WTC11 (cell line): Measurements from ENCODE around the gene VEZF1. TPM values are rescaled to one million over a fixed set of nuclear protein-coding genes. Genes with fewer than 3 reads are reported as not detected.

Source experiments
- EMX1 ChIP-seq: fragments of 250-450 bp; sonication (Bioruptor Pico); IDR thresholded peaks from 2 replicates; pipeline ENCODE4 v1.8.0; 2021; ENCODE audit warnings: mild to moderate bottlenecking
- FOXP1 ChIP-seq: sonication (generic); formaldehyde crosslinking; IDR thresholded peaks from 2 replicates; pipeline ENCODE4 v1.8.0; 2022; ENCODE audit warnings: missing genetic modification reagents, mild to moderate bottlenecking, moderate library complexity, borderline replicate concordance
- JAZF1 ChIP-seq: fragments of 250-450 bp; sonication (Bioruptor Pico); IDR thresholded peaks from 2 replicates; pipeline ENCODE4 v1.9.0; 2021; ENCODE audit warnings: moderate library complexity, mild to moderate bottlenecking, inconsistent platforms
- MYBL2 ChIP-seq: sonication (generic); formaldehyde crosslinking; IDR thresholded peaks from 2 replicates; pipeline ENCODE4 v1.8.1; 2023; ENCODE audit warnings: mild to moderate bottlenecking, moderate library complexity, missing genetic modification reagents
- NFYB ChIP-seq: sonication (generic); formaldehyde crosslinking; conservative IDR thresholded peaks from 2 replicates; pipeline ENCODE4 v1.8.0; 2022; ENCODE audit warnings: low read depth, missing genetic modification reagents
- NR1H2 ChIP-seq: sonication (generic); formaldehyde crosslinking; IDR thresholded peaks from 2 replicates; pipeline ENCODE4 v1.9.0; 2021; ENCODE audit warnings: mild to moderate bottlenecking, moderate library complexity, missing genetic modification reagents
- RORB ChIP-seq: fragments of 250-450 bp; sonication (Bioruptor Pico); IDR thresholded peaks from 2 replicates; pipeline ENCODE4 v1.9.0; 2021; ENCODE audit warnings: mild to moderate bottlenecking
- ZNF138 ChIP-seq: sonication (generic); formaldehyde crosslinking; conservative IDR thresholded peaks from 2 replicates; pipeline ENCODE4 v1.8.1; 2022; ENCODE audit warnings: mild to moderate bottlenecking, moderate library complexity, missing genetic modification reagents
- ZNF219 ChIP-seq: sonication (generic); formaldehyde crosslinking; IDR thresholded peaks from 2 replicates; pipeline ENCODE4 v1.8.0; 2023; ENCODE audit warnings: missing genetic modification reagents, mild to moderate bottlenecking, borderline replicate concordance
- ZNF232 ChIP-seq: sonication (generic); formaldehyde crosslinking; IDR thresholded peaks from 2 replicates; pipeline ENCODE4 v1.8.0; 2022; ENCODE audit warnings: mild to moderate bottlenecking, missing genetic modification reagents
- ZNF263 ChIP-seq: sonication (generic); formaldehyde crosslinking; IDR thresholded peaks from 2 replicates; pipeline ENCODE4 v1.8.1; 2022; ENCODE audit warnings: low read depth, mild to moderate bottlenecking, moderate library complexity, missing genetic modification reagents
- ZNF416 ChIP-seq: fragments of 250-450 bp; sonication (Bioruptor Pico); IDR thresholded peaks from 2 replicates; pipeline ENCODE4 v1.9.0; 2021; ENCODE audit warnings: mild to moderate bottlenecking, inconsistent platforms
- total RNA-seq: library from RNA; stranded (reverse); gene quantifications from 3 replicates; pipeline ENCODE4 v1.2.3, GENCODE V29; 2021
- TF ChIP-seq, protein P1 (sequence below): sonication (generic); formaldehyde crosslinking; IDR thresholded peaks from 2 replicates; pipeline ENCODE4 v1.8.1; 2022; ENCODE audit warnings: low read depth, mild to moderate bottlenecking, moderate library complexity, missing genetic modification reagents, borderline replicate concordance
- TF ChIP-seq, protein P2 (sequence below): fragments of 250-450 bp; sonication (Bioruptor Pico); IDR thresholded peaks from 2 replicates; pipeline ENCODE4 v1.8.0; 2021; ENCODE audit warnings: mild to moderate bottlenecking
- TF ChIP-seq, protein P3 (sequence below): fragments of 250-450 bp; sonication (Bioruptor Pico); IDR thresholded peaks from 2 replicates; pipeline ENCODE4 v1.9.0; 2021; ENCODE audit warnings: mild to moderate bottlenecking, borderline replicate concordance
- TF ChIP-seq, protein P4 (sequence below): fragments of 250-450 bp; sonication (Bioruptor Pico); conservative IDR thresholded peaks from 2 replicates; pipeline ENCODE4 v1.9.0; 2021; ENCODE audit warnings: mild to moderate bottlenecking
- TF ChIP-seq, protein P5 (sequence below): fragments of 200-600 bp; IDR thresholded peaks from 2 replicates; pipeline ENCODE4 v1.8.0; 2022; ENCODE audit warnings: antibody characterized with exemption
- TF ChIP-seq, protein P6 (sequence below): fragments of 250-450 bp; sonication (Bioruptor Pico); IDR thresholded peaks from 2 replicates; pipeline ENCODE4 v1.9.0; 2021; ENCODE audit warnings: mild to moderate bottlenecking
- TF ChIP-seq, protein P7 (sequence below): sonication (generic); formaldehyde crosslinking; IDR thresholded peaks from 2 replicates; pipeline ENCODE4 v1.8.0; 2023; ENCODE audit warnings: missing genetic modification reagents, mild to moderate bottlenecking, borderline replicate concordance

The VEZF1 gene
- total RNA-seq, 1 experiment from 2014 or later = 43.3 TPM

DNA sequence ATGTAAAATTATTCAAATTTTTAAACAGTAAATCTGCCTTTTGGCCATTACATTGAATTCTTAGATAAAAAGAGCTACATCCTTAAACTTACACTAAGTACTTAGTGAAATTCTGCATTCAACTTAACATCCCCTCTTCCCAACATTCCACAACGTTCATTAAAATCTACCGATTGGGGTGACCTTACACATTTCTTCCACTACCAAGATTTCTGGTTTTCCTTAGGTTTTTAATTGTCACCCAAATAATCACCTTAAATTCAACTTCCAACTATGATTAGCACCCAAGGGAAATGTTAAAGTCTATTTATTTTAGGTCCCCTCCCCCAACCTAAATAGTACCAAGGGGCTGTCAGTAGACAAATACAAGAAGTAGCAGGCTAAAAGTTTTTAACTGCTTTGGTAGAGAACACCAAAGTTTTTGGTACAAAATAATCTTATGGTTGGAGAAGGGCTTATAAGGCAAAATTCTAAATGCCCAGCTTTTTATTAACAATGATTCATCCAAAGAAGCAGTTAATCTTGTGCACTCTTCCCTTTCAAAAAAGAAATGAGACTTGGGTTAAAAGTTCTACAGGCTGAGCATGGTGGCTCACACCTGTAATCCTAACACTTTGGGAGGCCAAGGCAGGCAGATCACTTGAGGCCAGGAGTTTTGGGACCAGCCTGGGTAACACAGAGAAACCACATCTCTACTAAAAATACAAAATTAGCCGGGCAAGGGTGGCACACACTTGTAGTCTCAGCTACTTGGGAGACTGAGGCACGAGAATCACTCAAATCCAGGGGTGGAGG is 14.3 kb upstream of the VEZF1 start (continued):
- TF ChIP-seq, protein P1, sequence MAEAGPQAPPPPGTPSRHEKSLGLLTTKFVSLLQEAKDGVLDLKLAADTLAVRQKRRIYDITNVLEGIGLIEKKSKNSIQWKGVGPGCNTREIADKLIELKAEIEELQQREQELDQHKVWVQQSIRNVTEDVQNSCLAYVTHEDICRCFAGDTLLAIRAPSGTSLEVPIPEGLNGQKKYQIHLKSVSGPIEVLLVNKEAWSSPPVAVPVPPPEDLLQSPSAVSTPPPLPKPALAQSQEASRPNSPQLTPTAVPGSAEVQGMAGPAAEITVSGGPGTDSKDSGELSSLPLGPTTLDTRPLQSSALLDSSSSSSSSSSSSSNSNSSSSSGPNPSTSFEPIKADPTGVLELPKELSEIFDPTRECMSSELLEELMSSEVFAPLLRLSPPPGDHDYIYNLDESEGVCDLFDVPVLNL (CRISPR knock-in tag) = no peak
- TF ChIP-seq ZNF416 (CRISPR knock-in tag) = peak; percentile 64; the same call in 1 of the 2 replicates
- TF ChIP-seq NFYB (CRISPR knock-in tag) = no peak
- TF ChIP-seq, protein P2, sequence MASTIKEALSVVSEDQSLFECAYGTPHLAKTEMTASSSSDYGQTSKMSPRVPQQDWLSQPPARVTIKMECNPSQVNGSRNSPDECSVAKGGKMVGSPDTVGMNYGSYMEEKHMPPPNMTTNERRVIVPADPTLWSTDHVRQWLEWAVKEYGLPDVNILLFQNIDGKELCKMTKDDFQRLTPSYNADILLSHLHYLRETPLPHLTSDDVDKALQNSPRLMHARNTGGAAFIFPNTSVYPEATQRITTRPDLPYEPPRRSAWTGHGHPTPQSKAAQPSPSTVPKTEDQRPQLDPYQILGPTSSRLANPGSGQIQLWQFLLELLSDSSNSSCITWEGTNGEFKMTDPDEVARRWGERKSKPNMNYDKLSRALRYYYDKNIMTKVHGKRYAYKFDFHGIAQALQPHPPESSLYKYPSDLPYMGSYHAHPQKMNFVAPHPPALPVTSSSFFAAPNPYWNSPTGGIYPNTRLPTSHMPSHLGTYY (CRISPR knock-in tag) = 0 out of 2 replicates have a peak, but pooled peaks have one; percentile 2
- no peak for TF ChIP-seq MYBL2 (CRISPR knock-in tag)
- no peak for TF ChIP-seq RORB (CRISPR knock-in tag)
- TF ChIP-seq, protein P3, sequence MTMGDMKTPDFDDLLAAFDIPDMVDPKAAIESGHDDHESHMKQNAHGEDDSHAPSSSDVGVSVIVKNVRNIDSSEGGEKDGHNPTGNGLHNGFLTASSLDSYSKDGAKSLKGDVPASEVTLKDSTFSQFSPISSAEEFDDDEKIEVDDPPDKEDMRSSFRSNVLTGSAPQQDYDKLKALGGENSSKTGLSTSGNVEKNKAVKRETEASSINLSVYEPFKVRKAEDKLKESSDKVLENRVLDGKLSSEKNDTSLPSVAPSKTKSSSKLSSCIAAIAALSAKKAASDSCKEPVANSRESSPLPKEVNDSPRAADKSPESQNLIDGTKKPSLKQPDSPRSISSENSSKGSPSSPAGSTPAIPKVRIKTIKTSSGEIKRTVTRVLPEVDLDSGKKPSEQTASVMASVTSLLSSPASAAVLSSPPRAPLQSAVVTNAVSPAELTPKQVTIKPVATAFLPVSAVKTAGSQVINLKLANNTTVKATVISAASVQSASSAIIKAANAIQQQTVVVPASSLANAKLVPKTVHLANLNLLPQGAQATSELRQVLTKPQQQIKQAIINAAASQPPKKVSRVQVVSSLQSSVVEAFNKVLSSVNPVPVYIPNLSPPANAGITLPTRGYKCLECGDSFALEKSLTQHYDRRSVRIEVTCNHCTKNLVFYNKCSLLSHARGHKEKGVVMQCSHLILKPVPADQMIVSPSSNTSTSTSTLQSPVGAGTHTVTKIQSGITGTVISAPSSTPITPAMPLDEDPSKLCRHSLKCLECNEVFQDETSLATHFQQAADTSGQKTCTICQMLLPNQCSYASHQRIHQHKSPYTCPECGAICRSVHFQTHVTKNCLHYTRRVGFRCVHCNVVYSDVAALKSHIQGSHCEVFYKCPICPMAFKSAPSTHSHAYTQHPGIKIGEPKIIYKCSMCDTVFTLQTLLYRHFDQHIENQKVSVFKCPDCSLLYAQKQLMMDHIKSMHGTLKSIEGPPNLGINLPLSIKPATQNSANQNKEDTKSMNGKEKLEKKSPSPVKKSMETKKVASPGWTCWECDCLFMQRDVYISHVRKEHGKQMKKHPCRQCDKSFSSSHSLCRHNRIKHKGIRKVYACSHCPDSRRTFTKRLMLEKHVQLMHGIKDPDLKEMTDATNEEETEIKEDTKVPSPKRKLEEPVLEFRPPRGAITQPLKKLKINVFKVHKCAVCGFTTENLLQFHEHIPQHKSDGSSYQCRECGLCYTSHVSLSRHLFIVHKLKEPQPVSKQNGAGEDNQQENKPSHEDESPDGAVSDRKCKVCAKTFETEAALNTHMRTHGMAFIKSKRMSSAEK (CRISPR knock-in tag) = no peak
- TF ChIP-seq ZNF138 (CRISPR knock-in tag) = no peak
- TF ChIP-seq FOXP1 (CRISPR knock-in tag) = no peak
- no peak for TF ChIP-seq ZNF219 (CRISPR knock-in tag)
- TF ChIP-seq, protein P4, sequence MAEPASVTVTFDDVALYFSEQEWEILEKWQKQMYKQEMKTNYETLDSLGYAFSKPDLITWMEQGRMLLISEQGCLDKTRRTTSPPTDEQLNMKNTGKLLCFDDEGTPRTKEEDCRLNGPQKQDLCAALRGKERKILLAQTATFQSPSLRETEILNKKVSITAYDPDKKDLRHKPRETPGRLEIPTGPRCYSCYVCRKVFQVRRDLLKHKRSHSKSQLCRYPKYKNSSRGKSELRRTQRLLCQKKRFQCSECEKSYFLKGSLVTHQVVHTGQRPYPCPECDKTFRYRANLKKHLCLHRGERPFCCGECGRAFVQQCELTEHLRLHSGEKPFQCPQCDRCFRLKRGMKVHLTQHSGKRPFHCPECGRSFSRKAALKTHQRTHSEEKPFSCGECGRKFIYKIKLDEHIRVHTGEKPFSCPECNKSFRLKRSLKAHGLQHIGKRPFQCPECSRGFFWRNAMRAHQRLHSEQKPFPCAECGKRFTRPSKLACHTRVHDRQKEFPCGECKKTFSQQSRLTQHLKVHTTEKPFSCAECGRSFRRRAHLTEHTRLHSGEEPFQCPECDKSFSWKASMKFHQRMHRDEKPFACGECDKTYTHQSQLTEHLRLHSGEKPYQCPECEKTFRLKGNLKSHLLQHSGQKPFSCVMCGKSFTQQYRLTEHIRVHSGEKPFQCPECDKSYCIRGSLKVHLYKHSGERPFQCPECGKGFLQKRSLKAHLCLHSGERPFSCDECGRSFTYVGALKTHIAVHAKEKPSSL (CRISPR knock-in tag) = 0 out of 2 replicates have a peak, but pooled peaks have one; percentile 38
- TF ChIP-seq, protein P5, sequence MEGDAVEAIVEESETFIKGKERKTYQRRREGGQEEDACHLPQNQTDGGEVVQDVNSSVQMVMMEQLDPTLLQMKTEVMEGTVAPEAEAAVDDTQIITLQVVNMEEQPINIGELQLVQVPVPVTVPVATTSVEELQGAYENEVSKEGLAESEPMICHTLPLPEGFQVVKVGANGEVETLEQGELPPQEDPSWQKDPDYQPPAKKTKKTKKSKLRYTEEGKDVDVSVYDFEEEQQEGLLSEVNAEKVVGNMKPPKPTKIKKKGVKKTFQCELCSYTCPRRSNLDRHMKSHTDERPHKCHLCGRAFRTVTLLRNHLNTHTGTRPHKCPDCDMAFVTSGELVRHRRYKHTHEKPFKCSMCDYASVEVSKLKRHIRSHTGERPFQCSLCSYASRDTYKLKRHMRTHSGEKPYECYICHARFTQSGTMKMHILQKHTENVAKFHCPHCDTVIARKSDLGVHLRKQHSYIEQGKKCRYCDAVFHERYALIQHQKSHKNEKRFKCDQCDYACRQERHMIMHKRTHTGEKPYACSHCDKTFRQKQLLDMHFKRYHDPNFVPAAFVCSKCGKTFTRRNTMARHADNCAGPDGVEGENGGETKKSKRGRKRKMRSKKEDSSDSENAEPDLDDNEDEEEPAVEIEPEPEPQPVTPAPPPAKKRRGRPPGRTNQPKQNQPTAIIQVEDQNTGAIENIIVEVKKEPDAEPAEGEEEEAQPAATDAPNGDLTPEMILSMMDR = no peak
- TF ChIP-seq, protein P6, sequence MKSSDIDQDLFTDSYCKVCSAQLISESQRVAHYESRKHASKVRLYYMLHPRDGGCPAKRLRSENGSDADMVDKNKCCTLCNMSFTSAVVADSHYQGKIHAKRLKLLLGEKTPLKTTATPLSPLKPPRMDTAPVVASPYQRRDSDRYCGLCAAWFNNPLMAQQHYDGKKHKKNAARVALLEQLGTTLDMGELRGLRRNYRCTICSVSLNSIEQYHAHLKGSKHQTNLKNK (CRISPR knock-in tag) = no peak
- TF ChIP-seq ZNF263 (CRISPR knock-in tag) = no peak
- no peak for TF ChIP-seq NR1H2 (CRISPR knock-in tag)
- TF ChIP-seq ZNF232 (CRISPR knock-in tag) = no peak
- TF ChIP-seq EMX1 (CRISPR knock-in tag) = peak; percentile 55; the same call in 1 of the 2 replicates
- no peak for TF ChIP-seq JAZF1 (CRISPR knock-in tag)
- TF ChIP-seq, protein P7, sequence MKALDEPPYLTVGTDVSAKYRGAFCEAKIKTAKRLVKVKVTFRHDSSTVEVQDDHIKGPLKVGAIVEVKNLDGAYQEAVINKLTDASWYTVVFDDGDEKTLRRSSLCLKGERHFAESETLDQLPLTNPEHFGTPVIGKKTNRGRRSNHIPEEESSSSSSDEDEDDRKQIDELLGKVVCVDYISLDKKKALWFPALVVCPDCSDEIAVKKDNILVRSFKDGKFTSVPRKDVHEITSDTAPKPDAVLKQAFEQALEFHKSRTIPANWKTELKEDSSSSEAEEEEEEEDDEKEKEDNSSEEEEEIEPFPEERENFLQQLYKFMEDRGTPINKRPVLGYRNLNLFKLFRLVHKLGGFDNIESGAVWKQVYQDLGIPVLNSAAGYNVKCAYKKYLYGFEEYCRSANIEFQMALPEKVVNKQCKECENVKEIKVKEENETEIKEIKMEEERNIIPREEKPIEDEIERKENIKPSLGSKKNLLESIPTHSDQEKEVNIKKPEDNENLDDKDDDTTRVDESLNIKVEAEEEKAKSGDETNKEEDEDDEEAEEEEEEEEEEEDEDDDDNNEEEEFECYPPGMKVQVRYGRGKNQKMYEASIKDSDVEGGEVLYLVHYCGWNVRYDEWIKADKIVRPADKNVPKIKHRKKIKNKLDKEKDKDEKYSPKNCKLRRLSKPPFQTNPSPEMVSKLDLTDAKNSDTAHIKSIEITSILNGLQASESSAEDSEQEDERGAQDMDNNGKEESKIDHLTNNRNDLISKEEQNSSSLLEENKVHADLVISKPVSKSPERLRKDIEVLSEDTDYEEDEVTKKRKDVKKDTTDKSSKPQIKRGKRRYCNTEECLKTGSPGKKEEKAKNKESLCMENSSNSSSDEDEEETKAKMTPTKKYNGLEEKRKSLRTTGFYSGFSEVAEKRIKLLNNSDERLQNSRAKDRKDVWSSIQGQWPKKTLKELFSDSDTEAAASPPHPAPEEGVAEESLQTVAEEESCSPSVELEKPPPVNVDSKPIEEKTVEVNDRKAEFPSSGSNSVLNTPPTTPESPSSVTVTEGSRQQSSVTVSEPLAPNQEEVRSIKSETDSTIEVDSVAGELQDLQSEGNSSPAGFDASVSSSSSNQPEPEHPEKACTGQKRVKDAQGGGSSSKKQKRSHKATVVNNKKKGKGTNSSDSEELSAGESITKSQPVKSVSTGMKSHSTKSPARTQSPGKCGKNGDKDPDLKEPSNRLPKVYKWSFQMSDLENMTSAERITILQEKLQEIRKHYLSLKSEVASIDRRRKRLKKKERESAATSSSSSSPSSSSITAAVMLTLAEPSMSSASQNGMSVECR (CRISPR knock-in tag) = no peak
